BLaER1 (cell line): ENCODE measurements around the gene CD96.

Experiments
- H3K27ac ChIP-seq: shearing (Covaris generic); formaldehyde crosslinking; 2 replicates; pipeline ENCODE4 v1.8.1; 2022
- H3K27me3 ChIP-seq: shearing (Covaris generic); formaldehyde crosslinking; 2 replicates; pipeline ENCODE4 v1.8.1; 2022
- H3K36me3 ChIP-seq: shearing (Covaris generic); formaldehyde crosslinking; 2 replicates; pipeline ENCODE4 v1.8.1; 2022
- H3K4me1 ChIP-seq: shearing (Covaris generic); formaldehyde crosslinking; 2 replicates; pipeline ENCODE4 v1.8.1; 2022
- H3K4me2 ChIP-seq: shearing (Covaris generic); formaldehyde crosslinking; 2 replicates; pipeline ENCODE4 v1.8.1; 2022
- H3K4me3 ChIP-seq: shearing (Covaris generic); formaldehyde crosslinking; 2 replicates; pipeline ENCODE4 v1.8.1; 2022
- H3K9ac ChIP-seq: shearing (Covaris generic); formaldehyde crosslinking; 2 replicates; pipeline ENCODE4 v1.8.1; 2022
- H3K9me3 ChIP-seq: shearing (Covaris generic); formaldehyde crosslinking; 2 replicates; pipeline ENCODE4 v1.8.1; 2022
- H4K20me1 ChIP-seq: shearing (Covaris generic); formaldehyde crosslinking; 2 replicates; pipeline ENCODE4 v1.8.1; 2022
- Cebpa-rat ChIP-seq: shearing (Covaris generic); IDR thresholded peaks from 2 replicates; pipeline ENCODE4 v1.8.1; 2022

CD96 gene

GRCh38 chr3:111531446-111531845 lies 10.6 kb upstream of the CD96 start:
- Histone ChIP-seq H3K9me3 (peaks cover 18% of the 10 kb centered on the region), H4K20me1 (no peaks in the 10 kb centered on the region), H3K4me3 (no peak overlapping the region), H3K4me2 (no peak overlapping the region), H3K36me3 (no peaks in the 10 kb centered on the region), H3K27me3 (no peaks in the 10 kb centered on the region), H3K27ac (no peak overlapping the region), H3K9ac (no peak overlapping the region), H3K4me1 (no peaks in the 10 kb centered on the region)
- TF ChIP-seq Cebpa-rat: no peak

GRCh38 chr3:111534701-111535100 lies 7.3 kb upstream of the CD96 start:
- H3K9ac ChIP-seq: no peak overlapping the region
- 0 out of 2 replicates have a peak overlapping the region, but pooled peaks have one; percentile 1 for H3K27ac ChIP-seq
- no peak overlapping the region for H3K4me2 ChIP-seq
- no peak overlapping the region for H3K4me3 ChIP-seq
- peaks cover 14% of the 10 kb centered on the region for H3K4me1 ChIP-seq
- no peaks in the 10 kb centered on the region for H3K27me3 ChIP-seq
- H3K36me3 ChIP-seq: no peaks in the 10 kb centered on the region
- TF ChIP-seq Cebpa-rat: no peak
- H4K20me1 ChIP-seq: no peaks in the 10 kb centered on the region
- peaks cover 10% of the 10 kb centered on the region; the same call in 1 of the 2 replicates for H3K9me3 ChIP-seq

- Histone ChIP-seq H3K9me3 (no peaks in the 10 kb centered on the region), H3K36me3 (no peaks in the 10 kb centered on the region), H4K20me1 (no peaks in the 10 kb centered on the region), H3K4me3 (no peak overlapping the region), H3K27ac (no peak overlapping the region), H3K4me2 (no peak overlapping the region), H3K9ac (no peak overlapping the region), H3K27me3 (no peaks in the 10 kb centered on the region), H3K4me1 (peaks cover 35% of the 10 kb centered on the region)
- no peak for TF ChIP-seq Cebpa-rat
Observed at GRCh38 chr3:111538111-111538510, 3.9 kb upstream of the CD96 start.

- H3K4me2 ChIP-seq: peak overlapping the region; percentile 45
- H3K4me3 ChIP-seq: no peak overlapping the region
- no peak overlapping the region for H3K27ac ChIP-seq
- no peak for TF ChIP-seq Cebpa-rat
- no peaks in the 10 kb centered on the region for H3K36me3 ChIP-seq
- H3K9me3 ChIP-seq: no peaks in the 10 kb centered on the region
- H3K4me1 ChIP-seq: peaks cover 38% of the 10 kb centered on the region
- H3K9ac ChIP-seq: no peak overlapping the region
- no peaks in the 10 kb centered on the region for H3K27me3 ChIP-seq
- no peaks in the 10 kb centered on the region for H4K20me1 ChIP-seq
Observed at GRCh38 chr3:111538681-111539083, 3.3 kb upstream of the CD96 start.

- no peaks in the 10 kb centered on the region for H4K20me1 ChIP-seq
Observed at GRCh38 chr3:111539351-111540331, 2.4 kb upstream of the CD96 start.

GRCh38 chr3:111541391-111541790 lies 606 bp upstream of the CD96 start:
- Histone ChIP-seq H3K9me3 (no peaks in the 10 kb centered on the region), H3K27me3 (no peaks in the 10 kb centered on the region), H3K36me3 (peaks cover 14% of the 10 kb centered on the region), H3K4me1 (peaks cover 65% of the 10 kb centered on the region), H3K27ac (peak overlapping the region; percentile 90), H3K4me2 (peak overlapping the region; percentile 87), H3K9ac (peak overlapping the region; percentile 88), H3K4me3 (peak overlapping the region; percentile 69; the same call in 1 of the 2 replicates), H4K20me1 (no peaks in the 10 kb centered on the region)
- TF ChIP-seq Cebpa-rat: no peak

More at GRCh38 chr3:111539351-111540331, 2.4 kb upstream of the CD96 start:
- no peaks in the 10 kb centered on the region for H3K36me3 ChIP-seq
- no peak overlapping the region for H3K9ac ChIP-seq
- no peak overlapping the region for H3K27ac ChIP-seq
- H3K4me1 ChIP-seq: peaks cover 47% of the 10 kb centered on the region
- H3K4me2 ChIP-seq: peak overlapping the region; percentile 45
- no peaks in the 10 kb centered on the region for H3K9me3 ChIP-seq
- H3K4me3 ChIP-seq: no peak overlapping the region
- no peaks in the 10 kb centered on the region for H3K27me3 ChIP-seq
- TF ChIP-seq Cebpa-rat: no peak

GRCh38 chr3:111542611-111543300 lies 759 bp downstream of the CD96 start:
- Histone ChIP-seq H3K4me3 (peak overlapping the region; percentile 69), H3K9me3 (no peaks in the 10 kb centered on the region), H3K36me3 (peaks cover 14% of the 10 kb centered on the region), H4K20me1 (no peaks in the 10 kb centered on the region), H3K4me1 (peaks cover 76% of the 10 kb centered on the region), H3K27me3 (no peaks in the 10 kb centered on the region), H3K9ac (peak overlapping the region; percentile 88), H3K4me2 (peak overlapping the region; percentile 87), H3K27ac (peak overlapping the region; percentile 90)
- TF ChIP-seq Cebpa-rat: no peak

- TF ChIP-seq Cebpa-rat: no peak
- Histone ChIP-seq H3K27me3 (no peaks in the 10 kb centered on the region), H3K4me2 (peak overlapping the region; percentile 87), H3K27ac (peak overlapping the region; percentile 81), H3K36me3 (peaks cover 14% of the 10 kb centered on the region), H3K4me3 (peak overlapping the region; percentile 54; the same call in 1 of the 2 replicates), H3K9ac (no peak overlapping the region), H3K4me1 (peaks cover 81% of the 10 kb centered on the region), H3K9me3 (no peaks in the 10 kb centered on the region), H4K20me1 (no peaks in the 10 kb centered on the region)
Observed at GRCh38 chr3:111545349-111545748, 3.4 kb downstream of the CD96 start.

GRCh38 chr3:111547631-111548030 lies 5.6 kb downstream of the CD96 start:
- no peaks in the 10 kb centered on the region for H4K20me1 ChIP-seq
- H3K36me3 ChIP-seq: peaks cover 31% of the 10 kb centered on the region
- no peaks in the 10 kb centered on the region for H3K27me3 ChIP-seq
- peak overlapping the region; percentile 76; the same call in 1 of the 2 replicates for H3K9ac ChIP-seq
- peaks cover 15% of the 10 kb centered on the region for H3K9me3 ChIP-seq
- peak overlapping the region; percentile 87 for H3K4me2 ChIP-seq
- TF ChIP-seq Cebpa-rat: no peak
- peaks cover 81% of the 10 kb centered on the region for H3K4me1 ChIP-seq
- H3K27ac ChIP-seq: peak overlapping the region; percentile 81
- peak overlapping the region; percentile 54 for H3K4me3 ChIP-seq
